Nucleus accumbens (tissue), 56 donors: ENCODE measurements around the gene MACROH2A1.

Source experiments
- DNase-seq, 56 donors: peaks; one replicate each; lab custom pipeline; 2025; lab: John Stamatoyannopoulos, UW

MACROH2A1 gene

DNA sequence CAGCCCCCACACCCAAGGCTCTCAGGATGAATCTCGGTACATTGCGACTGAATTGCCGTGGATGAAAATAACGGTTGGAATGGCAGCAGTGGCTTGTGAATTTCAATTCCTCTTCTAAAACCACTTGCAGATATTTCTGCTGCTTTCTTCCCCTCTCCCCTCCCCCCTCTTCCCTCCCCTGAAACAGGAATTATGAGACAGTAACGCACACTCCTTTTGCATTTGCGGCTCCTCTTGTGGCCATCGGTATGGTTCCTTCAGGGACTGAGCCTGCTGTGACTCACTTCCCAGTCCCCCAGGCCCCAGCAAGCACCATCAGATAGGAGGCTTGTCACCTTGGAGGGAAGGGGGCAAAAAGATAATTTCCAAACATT lies 38.4 kb upstream of the MACROH2A1 start:
- DNase-seq: no peak

DNA sequence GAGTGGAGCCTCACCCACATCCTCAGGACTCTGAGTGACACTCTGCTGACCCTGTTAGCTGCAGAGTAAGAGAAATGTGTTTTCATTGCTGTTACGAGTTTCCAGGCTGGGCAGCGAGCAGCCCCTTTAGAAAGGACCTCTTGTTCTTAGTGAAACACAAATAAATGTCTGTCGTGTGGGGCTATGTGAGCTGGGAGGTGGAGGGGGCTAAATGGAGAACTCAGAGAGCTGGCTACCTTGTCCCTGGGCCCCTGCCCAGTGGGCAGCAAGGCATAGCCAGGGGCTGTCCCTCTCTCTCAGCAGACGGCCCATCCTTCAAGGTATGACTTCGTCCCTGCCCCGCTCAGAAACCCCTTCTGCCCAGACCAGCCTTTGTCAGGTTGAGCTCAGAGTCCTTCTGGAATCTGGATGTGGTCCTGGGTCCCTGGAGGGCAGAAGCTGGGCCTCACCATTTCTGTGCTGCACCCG lies 38.0 kb upstream of the MACROH2A1 start:
- DNase-seq: no peak

DNA sequence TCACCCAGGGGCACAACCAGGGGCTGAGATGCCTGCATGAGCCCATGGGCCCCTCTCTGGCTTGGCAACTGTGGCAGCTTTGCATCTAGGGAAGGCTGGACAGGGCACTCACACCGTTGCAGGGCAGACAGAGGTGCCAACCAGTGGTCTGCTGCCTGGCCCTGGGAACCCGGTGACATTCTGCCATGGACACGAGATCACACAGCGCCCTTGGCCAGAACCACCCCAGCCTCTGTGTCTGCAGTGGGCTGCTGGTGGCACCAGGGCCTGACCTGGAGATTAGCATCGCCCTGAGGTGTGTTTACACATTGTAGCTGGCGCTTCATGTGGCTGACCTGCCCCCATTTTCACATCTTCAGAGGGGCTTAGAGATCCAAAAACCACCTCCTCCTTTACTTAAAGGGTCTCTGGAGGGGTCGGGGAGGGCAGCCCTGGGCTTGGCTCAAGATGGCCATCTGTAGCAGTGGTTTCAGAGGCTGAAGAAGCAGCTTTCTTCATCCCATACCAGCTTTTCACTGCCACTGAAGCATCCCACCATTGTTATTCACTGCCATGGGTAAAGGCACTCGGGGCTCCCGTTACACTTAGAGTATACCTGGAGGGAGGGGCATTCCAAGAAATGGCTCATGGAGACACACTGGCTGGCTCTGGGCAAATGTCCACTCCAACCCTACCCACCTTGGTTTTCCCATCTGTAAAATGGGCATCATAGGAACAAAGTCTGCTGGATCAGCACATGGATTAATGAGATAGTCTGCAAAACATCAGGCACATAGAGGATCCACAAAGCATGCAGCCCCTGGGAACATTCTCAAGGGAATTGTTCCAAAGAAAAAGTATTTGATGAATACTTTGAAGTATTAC lies 36.7 kb upstream of the MACROH2A1 start:
- DNase-seq: no peak

DNA sequence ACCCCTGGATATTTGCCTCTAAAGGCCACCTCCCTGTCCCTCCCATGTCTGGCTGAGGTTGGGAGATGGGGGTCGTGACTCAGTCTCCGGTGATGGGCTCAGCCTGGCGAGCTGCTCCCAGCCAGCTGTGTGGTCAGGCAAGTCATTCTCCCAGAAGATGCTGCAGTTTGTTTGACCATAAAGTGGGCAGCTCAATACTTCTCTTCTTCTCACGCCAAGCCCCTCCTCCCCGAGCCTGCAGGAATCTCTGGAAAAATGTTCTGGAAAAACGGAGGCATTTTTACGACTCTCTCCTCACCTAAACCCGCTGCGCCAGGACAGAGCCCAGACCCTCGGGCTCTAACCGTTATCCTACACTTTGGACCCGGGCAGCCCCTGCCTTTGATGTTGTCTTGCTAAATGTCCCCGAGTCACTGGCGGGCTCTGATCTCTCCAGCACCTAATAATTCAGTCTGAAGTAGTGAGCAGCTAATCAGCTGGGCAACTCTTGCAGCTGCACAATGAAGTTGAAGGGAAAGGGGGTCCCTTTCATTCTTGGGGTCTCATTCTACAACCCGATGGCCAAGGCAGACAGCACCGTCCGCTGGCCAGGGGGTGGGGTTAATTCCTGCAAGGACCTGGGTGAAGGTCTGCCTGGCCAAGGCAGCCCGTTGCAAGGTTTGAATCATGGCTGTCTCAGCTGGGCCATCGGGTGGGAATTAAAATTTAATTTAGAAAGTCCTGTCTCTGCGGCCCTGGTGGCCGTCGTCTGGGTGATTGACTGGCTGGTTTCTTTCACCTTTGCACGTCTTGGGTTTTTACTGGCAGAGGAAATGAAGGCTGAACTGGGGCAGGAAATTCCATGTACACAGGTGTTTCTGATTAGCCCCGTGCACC lies 35.8 kb upstream of the MACROH2A1 start:
- DNase-seq: no peak

DNA sequence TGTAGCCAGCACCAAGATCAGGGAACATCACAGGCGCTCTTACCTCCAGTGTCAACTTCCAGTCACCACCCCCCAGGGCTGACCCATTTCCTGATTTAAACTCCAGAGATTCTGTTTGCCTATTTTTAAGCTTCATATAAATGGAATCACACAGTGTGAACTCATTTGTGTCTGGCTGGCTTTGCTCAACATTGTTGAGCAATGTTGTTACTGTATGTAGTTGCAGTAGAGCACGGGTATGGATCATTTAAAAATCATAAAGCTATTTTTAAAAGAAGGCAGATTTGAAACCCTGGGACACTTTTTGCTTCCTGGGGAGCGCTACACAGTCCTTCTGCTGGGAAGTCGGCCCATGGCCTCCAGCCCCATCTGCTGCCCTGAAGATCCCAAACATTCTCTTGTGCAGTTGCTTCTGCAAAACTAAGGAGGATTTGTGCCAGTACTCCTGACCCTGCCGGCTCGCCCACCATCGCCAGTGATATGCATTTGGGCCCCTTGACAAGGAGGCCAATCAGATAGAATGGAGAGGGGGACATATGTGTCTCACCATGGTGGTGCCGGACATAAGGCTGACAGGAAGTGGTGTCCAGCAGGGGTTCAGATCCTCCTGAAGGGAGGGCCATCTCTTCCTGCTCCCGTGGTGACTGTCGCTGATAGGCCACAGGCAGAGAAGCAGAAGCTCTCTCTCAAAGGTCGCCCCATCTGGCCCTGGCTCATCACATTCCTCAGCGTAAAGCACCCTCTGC lies 34.8 kb upstream of the MACROH2A1 start:
- DNase-seq: no peak

DNA sequence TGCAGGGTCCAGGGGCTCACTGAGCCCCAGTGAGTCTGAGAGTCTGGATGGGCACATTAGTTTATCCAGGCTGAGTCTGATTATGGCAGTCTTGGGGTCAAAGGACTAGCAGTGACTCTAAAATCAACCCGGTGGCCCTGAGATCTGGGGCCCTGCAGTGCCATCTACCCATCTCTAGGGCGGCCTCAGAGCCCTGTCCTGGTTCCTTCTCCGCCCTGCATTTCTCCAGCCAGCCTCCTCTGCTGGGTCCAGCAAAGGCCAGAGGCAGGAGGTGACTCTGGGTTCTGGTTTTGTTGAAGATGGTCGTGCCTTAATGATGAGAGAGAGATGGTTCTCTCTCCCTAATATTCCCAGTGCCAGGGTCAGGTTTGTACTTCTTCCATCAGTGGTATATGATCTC lies 33.1 kb upstream of the MACROH2A1 start:
- DNase-seq: no peak

DNA sequence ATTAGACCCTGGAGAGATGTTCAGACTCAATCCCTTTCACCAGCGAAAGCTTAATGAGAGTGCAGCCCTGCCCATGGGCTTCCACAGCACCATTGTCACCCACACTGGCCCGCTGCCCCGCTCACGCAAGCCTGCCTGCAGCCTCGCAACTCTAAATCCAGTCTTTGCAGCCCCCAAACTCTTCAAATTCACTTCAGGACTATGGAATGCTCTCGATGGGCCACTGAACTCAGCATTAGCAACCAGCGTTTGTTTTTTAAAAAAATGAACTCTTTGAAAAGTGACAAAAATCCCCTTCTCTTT lies 31.1 kb upstream of the MACROH2A1 start:
- DNase-seq: no peak

DNA sequence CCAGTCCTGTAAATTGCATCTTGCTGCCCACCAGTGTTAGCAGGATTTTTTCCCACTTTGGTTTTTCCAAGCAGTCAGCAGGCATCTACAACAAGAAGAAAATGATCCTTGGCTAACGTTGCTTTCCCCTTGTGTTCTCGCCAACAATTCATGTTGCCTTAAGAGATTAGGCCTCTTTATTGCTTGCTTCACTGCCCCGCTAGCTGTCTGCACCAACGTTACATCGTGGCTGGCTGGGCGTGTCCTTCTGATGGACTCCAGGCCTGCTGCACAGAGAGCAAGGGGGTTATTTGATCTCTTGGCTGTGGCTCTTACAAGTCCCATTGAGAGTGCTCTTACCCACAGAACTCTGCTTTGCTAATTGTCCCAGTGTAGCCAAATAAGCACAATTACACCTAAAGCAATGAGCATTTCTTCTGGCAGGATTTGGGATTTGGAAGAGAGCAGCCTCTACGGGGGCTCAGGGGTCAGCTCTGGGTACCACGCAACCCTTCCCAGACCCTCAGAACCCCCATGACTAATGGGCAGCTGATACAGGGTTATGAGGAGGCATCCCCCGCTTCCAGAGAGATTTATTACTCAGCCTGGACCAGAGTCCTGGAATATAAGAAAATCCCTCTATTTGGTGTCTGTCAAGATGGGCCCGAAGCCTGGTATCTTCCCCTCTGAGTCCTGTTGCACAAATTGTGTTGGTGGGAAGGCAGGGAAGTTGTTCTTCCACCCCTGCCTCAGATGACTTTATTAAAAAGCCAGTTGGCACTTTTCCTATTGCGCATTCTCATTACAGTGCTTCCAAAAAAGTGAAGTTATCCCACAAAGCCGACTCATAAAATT lies 30.5 kb upstream of the MACROH2A1 start:
- DNase-seq: no peak

DNA sequence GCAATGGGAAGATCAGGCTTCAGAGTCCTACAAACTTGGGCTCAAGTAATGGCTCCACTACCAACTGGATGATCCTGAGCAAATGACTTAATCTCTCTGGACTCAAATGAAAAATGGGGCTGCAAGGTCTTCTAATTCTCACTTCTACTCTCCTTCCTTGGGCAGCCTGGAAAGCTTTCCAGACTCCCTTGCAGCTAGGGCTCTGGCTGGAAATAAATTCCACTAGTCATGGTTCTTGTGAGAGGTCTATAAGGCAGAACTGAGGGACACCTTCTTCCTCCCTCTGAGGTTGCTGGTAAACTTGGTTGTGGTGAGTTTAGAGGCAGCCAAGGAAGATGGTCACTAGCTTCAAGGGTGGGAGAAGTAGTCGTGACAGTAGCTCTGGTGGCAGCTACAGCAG lies 29.6 kb upstream of the MACROH2A1 start:
- DNase-seq: no peak

DNA sequence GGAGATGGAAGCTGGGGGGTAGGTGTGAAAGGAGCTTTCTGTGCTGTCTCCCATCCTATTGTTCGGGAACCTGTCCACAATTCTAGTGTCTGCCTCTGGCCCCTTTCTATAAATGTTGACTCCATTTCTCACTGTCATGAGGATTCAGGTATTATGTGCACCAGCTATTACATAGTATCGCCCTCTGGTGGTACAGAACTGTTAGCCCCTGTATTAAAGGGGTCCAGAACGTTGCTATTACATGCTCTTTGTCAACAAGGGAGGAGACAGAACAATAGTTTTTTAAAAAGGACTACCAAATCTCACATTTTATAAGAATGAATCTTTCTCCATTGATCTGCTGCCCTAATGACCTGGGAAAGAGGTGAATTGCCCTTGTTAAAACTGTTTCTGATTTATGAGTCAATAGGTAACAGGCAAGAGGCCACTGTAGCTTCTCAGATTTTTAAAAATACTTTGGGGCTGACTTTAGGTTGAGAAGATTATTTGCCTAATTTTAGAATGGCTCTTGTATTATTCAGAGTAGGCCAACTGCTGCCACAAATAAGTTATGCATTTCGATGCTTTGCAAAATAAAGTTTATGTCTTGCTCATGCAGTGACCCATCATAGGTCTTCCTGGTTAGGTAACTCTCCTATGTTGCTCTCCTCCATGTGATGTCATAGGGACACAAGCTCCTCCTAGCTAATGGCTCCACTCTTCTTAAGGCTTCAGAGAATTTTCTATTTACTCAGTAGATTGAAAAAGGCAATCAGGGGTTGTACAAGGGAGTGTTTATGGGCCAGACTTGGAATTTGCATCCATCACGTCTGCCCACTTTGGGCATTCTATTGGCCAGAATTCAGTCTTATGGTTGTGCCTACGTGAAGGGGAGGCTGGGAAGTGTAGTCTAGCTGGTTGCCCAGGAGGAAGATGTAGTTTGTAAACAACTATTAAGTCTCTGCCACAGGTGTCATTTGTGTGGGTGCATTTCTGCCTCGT lies 27.4 kb upstream of the MACROH2A1 start:
- no peak for DNase-seq

DNA sequence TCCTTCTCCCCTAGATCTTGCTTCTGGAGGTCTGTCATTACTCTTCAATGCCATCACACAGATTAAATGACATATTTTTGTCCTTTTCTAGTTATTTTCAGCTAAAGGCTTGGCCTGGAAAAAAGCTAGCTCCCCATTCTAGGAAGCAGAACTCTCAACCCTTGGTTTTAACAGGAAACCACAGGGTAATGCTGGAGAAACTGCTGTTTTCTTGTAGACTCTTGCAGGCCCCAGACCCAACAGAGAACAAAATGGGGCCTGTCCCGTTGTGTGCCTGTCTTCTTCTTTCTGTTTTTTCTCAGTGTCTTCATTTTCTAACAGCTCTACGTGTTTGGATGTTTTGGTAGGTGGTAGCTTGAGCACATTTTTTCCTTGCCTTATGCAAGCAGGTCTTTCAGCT lies 26.6 kb upstream of the MACROH2A1 start:
- no peak for DNase-seq

DNA sequence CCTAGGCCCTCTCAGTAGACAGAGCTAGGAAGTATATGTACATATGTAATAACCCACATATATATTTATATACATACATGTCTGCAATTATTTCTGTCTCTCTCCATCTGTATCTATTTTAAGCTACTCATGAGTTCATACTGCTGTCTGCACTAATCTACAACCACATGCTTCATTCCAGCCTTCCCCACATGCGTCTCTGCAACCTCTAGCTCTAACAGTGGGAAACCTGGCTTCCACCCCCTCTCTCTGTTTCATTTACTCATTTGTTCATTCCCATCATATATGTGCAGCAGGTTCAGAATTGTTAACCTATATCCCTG lies 24.8 kb upstream of the MACROH2A1 start:
- DNase-seq: no peak

DNA sequence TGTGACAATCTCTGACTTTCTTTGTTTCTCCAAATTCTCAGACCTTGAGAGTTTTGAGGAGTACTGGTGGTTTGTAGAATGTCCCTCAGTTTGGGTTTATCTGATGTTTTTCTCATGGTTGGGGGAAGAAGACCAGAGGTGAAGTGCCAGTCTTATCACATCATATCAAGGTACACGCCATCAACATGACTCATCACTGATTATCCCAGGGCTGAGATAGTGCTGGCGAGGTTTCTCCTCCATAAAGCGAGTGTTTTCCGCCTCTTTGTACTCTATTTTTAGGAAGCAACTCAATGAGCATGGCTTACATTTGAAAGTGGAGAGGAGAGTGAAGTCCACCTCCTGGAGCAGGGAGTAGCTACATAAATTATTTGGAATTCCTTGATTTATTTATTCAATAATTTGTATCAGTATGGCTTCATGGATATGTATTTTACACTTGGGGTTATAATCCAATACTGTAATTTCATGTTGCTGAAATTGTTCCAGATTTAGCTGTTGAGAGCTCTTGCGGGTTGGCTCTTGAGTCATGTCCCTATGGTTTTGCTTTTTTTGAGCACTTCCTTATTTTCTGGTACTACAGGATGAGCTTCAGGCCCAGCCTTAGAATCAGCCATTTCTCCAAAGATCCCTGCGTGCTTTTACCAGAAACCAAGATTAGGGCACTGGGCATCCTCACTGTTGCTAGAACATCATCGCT lies 24.3 kb upstream of the MACROH2A1 start:
- no peak for DNase-seq

DNA sequence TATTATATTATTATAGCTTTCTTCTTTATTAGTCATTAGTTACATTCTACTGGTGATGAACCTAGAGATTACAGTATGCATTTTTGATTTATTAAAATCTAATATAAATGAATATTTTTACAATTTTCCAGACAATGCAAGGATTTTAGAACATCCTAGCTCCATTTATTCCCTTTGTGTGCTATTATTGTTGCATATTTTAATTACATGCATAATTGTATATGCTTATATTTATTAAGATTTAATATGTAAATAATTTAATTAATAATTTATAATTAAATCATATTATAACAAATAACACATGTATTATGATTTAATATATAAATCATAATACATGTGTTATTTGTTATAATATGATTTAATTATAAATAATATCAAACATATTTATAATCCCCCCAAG lies 23.4 kb upstream of the MACROH2A1 start:
- no peak for DNase-seq

DNA sequence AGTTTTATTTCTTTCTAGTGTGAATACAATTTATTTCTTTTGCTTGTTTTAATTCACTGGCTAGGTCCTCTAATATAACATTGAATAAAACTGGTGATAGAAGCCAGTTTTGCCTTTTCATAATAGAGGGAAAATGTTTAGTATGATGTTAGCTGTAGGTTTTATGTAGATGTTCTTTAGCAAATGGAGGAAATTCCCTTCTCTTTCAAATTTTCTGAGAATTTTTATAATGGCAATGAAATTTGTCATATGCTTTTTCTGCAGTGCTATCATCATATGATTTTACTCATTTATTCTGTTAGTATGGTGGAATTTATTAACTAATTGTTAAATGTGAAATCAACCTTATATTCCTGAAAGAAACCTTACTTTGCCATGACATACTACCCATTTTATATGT lies 18.1 kb upstream of the MACROH2A1 start:
- DNase-seq: no peak

DNA sequence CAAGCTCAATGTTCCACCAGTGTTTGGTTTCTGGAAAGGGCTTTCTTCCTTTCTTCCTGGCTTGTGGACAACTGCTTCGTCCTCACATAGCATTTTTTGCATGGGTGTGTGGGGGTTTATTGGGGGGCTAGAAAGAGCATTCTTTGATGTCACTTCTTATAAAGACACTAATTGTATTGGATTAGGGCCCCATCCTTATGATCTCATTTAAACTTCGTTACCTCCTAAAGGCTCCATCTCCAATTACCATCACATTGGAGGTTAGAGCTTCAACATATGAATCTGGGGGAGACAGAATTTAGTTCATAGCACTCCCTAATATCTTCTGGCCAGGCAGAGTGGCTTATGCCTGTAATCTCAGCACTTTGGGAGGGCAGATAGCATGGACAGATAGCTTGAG lies 6.1 kb upstream of the MACROH2A1 start:
- DNase-seq: no peak

DNA sequence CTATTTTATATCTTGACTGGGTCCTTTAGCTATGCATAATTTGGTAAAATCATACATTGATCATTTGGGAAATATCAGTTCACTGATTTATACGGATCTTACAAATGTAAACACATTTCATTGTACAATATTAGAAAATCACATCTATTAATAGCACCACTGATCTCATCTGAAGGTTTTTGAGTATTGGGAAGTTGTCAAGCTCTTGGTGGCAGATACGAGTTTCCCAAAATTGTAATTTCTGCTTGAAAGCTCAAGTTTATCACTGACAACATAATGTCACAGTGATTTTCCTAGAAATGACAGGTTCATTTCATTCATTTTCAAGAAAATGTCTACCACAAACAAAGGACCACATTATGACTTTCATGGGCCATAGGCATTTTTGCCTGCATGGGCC lies 3.0 kb upstream of the MACROH2A1 start:
- no peak for DNase-seq

DNA sequence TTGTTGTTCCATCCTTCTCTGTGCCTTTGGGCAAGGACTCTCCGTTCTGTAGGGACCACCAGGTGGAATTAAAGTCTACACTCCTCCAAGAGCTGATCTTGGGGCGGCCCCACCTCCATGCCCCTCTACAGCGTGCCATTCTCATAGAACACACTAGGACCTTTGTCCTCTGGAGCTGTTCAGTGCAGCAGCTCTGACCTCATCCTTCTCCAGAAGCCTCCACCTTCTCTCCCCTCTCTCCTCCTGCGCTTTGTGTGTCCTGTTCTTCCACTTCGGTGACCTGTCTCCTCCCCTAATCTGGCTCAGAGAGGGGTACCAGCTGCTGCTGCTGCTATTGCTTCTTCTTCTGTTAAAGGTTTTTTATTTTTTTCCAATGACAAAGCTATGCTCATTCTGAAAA lies 1.8 kb upstream of the MACROH2A1 start:
- peak in 2 of 56 donors; percentile 10 to 14 for DNase-seq
